Endothelial cell of umbilical vein (primary cell): ENCODE measurements around the gene GRID1.

Source experiments
- EZH2 ChIP-seq: IDR thresholded peaks from 2 replicates; pipeline ENCODE4 v1.6.1; 2012; ENCODE audit warnings: borderline replicate concordance, low read depth, mild to moderate bottlenecking, moderate library complexity, low read length, inconsistent platforms; ENCODE audit not compliant: severe bottlenecking
- JUN ChIP-seq: IDR thresholded peaks from 2 replicates; pipeline ENCODE4 v1.6.1; 2011; ENCODE audit warnings: borderline replicate concordance, low read depth; ENCODE audit not compliant: insufficient read length, insufficient read depth
- POLR2A ChIP-seq: IDR thresholded peaks from 2 replicates; pipeline ENCODE4 v1.6.1; 2012; ENCODE audit warnings: low read depth, mild to moderate bottlenecking, control low read depth, low read length
- POLR2AphosphoS5 ChIP-seq: IDR thresholded peaks from 2 replicates; pipeline ENCODE4 v1.6.1; 2012; ENCODE audit warnings: low read depth, mild to moderate bottlenecking, control low read depth, low read length, moderate library complexity; ENCODE audit not compliant: insufficient read depth
- TF ChIP-seq, protein P1 (sequence below), 2 donors: IDR thresholded peaks; 1 replicate in 1 of 2; 2 replicates in 1 of 2; pipeline ENCODE4 v1.5.1; 2011; ENCODE audit warnings: low read length in 2 of 2, mild to moderate bottlenecking in 2 of 2, moderate library complexity in 2 of 2, control low read depth in 1 of 2, inconsistent platforms in 1 of 2, low read depth in 1 of 2; ENCODE audit not compliant: insufficient read depth in 1 of 2; ENCODE audit errors: extremely low read depth in 1 of 2
- TF ChIP-seq, protein P2 (sequence below): IDR thresholded peaks from 2 replicates; pipeline ENCODE4 v1.6.1; 2011; ENCODE audit not compliant: insufficient read depth, insufficient read length

DNA sequence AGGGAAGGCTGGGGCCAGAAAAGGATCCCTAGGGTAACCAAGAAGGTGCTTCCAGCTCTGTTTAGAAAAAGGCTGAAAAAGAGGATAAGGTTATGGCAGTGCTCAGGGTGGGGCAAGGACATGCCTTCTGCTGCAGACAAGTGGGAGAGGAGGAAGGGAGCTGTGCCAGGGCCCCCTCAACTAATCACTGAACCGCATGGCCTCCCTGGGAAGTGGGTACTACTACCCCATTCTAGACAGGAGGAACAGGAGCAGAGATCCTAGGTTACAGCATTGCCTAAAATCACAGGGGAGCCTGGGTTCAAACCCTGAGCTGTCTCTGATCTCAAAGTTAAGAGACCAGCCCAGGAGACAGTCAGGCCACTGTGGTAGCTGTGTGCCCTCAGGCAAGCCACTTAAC, 149.7 kb downstream of the GRID1 start:
- TF ChIP-seq, protein P1, sequence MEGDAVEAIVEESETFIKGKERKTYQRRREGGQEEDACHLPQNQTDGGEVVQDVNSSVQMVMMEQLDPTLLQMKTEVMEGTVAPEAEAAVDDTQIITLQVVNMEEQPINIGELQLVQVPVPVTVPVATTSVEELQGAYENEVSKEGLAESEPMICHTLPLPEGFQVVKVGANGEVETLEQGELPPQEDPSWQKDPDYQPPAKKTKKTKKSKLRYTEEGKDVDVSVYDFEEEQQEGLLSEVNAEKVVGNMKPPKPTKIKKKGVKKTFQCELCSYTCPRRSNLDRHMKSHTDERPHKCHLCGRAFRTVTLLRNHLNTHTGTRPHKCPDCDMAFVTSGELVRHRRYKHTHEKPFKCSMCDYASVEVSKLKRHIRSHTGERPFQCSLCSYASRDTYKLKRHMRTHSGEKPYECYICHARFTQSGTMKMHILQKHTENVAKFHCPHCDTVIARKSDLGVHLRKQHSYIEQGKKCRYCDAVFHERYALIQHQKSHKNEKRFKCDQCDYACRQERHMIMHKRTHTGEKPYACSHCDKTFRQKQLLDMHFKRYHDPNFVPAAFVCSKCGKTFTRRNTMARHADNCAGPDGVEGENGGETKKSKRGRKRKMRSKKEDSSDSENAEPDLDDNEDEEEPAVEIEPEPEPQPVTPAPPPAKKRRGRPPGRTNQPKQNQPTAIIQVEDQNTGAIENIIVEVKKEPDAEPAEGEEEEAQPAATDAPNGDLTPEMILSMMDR (IDR thresholded peaks at IDR 0.05; ENCODE audit: extremely low read depth in 1 of 2, insufficient read depth in 1 of 2, low read depth in 1 of 2, low read length in 2 of 2) = no peak
- TF ChIP-seq, protein P2, sequence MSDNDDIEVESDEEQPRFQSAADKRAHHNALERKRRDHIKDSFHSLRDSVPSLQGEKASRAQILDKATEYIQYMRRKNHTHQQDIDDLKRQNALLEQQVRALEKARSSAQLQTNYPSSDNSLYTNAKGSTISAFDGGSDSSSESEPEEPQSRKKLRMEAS = no peak
- TF ChIP-seq EZH2 (no peak), POLR2A (no peak), POLR2AphosphoS5 (no peak), JUN (no peak)
